HG03442 (cell line): ENCODE results near the gene GALNTL6.

ENCODE experiments used
- ATAC-seq: cut with Tn5 transposase; IDR thresholded peaks from one replicate; pipeline ENCODE4 v1.9.1; 2021; ENCODE audit warnings: mild to moderate bottlenecking, moderate library complexity; ENCODE audit not compliant: unreplicated experiment

GALNTL6 gene

GRCh38 chr4:172177382-172177781 is 364.2 kb downstream of the GALNTL6 start:
- ATAC-seq, result no peak

- no peak for ATAC-seq
These were observed 375.2 kb downstream of the GALNTL6 start for GRCh38 chr4:172188248-172188988.

GRCh38 chr4:172202480-172203076 is 389.4 kb downstream of the GALNTL6 start:
- ATAC-seq, result peak; percentile 57

- ATAC-seq, result no peak
These were observed 394.1 kb downstream of the GALNTL6 start for GRCh38 chr4:172207258-172207657.

- no peak for ATAC-seq
These were observed 394.7 kb downstream of the GALNTL6 start for GRCh38 chr4:172207886-172208285.

- no peak for ATAC-seq
These were observed 407.5 kb downstream of the GALNTL6 start for GRCh38 chr4:172220679-172221078.

- no peak for ATAC-seq
These were observed 412.3 kb downstream of the GALNTL6 start for GRCh38 chr4:172225457-172225856.

- no peak for ATAC-seq
These were observed 419.8 kb downstream of the GALNTL6 start for GRCh38 chr4:172232966-172233365.

- no peak for ATAC-seq
These were observed 430.3 kb downstream of the GALNTL6 start for GRCh38 chr4:172243551-172243950.

GRCh38 chr4:172245516-172245915 is 432.3 kb downstream of the GALNTL6 start:
- no peak for ATAC-seq

GRCh38 chr4:172253409-172253808 is 440.2 kb downstream of the GALNTL6 start:
- no peak for ATAC-seq

- ATAC-seq, result no peak
These were observed 443.6 kb downstream of the GALNTL6 start for GRCh38 chr4:172256820-172257219.

GRCh38 chr4:172270397-172270796 is 457.2 kb downstream of the GALNTL6 start:
- no peak for ATAC-seq

- no peak for ATAC-seq
These were observed 473.9 kb downstream of the GALNTL6 start for GRCh38 chr4:172287117-172287516.

- ATAC-seq, result no peak
These were observed 492.5 kb downstream of the GALNTL6 start for GRCh38 chr4:172305698-172306097.

- ATAC-seq, result no peak
These were observed 494.9 kb downstream of the GALNTL6 start for GRCh38 chr4:172308078-172308477.

GRCh38 chr4:172311682-172312081 is 498.5 kb downstream of the GALNTL6 start:
- no peak for ATAC-seq

GRCh38 chr4:172323288-172323687 is 510.1 kb downstream of the GALNTL6 start:
- ATAC-seq, result no peak

- no peak for ATAC-seq
These were observed 531.2 kb downstream of the GALNTL6 start for GRCh38 chr4:172344308-172344938.

- ATAC-seq, result no peak
These were observed 535.2 kb downstream of the GALNTL6 start for GRCh38 chr4:172348426-172348825.

- ATAC-seq, result no peak
These were observed 539.2 kb downstream of the GALNTL6 start for GRCh38 chr4:172352356-172352755.

GRCh38 chr4:172356016-172356415 is 542.8 kb downstream of the GALNTL6 start:
- no peak for ATAC-seq
